Stomach (tissue), 9 donors: ENCODE measurements around the gene CFAP65. TPM values are rescaled to one million over a fixed set of nuclear protein-coding genes. Genes with fewer than 3 reads are reported as not detected.
A peak's percentile ranks its signal among the peaks of the same experiment; 100 is the strongest.

ENCODE experiments used
- DNase-seq, 2 donors: peaks; one replicate each; pipeline versions ENCODE4 v3.0.0 to v3.0.0-alpha.2; 2013 to 2019
- H3K27ac ChIP-seq, 5 donors: fragments of 200-600 bp in 4 of 5; sonication (generic) in 4 of 5; one replicate each; pipeline ENCODE4 v1.5.1; 2013 to 2019; ENCODE audit warnings: mild to moderate bottlenecking in 1 of 5, moderate library complexity in 1 of 5
- H3K27me3 ChIP-seq, 3 donors: fragments of 200-600 bp; sonication (generic); one replicate each; pipeline ENCODE4 v1.5.1; 2017 to 2019; ENCODE audit warnings: mixed run types in 1 of 3
- H3K36me3 ChIP-seq, 4 donors: fragments of 200-600 bp; sonication (generic); 1 replicate in 3 of 4; 2 replicates in 1 of 4; pipeline ENCODE4 v1.5.1; 2016 to 2019
- H3K4me1 ChIP-seq, 4 donors: fragments of 200-600 bp; sonication (generic); one replicate each; pipeline ENCODE4 v1.5.1; 2016 to 2019
- H3K4me3 ChIP-seq, 4 donors: fragments of 200-600 bp; sonication (generic) in 3 of 4; one replicate each; pipeline ENCODE4 v1.5.1; 2016 to 2019; ENCODE audit warnings: mild to moderate bottlenecking in 1 of 4
- H3K9me3 ChIP-seq, 4 donors: fragments of 200-600 bp; sonication (generic); one replicate each; pipeline ENCODE4 v1.5.1; 2016 to 2019
- CTCF ChIP-seq, 7 experiments: fragments of 450-650 bp in 4 of 7; fragments of 200-600 bp in 3 of 7; sonication (generic) in 3 of 7; IDR thresholded peaks; one replicate each; pipeline ENCODE4 v1.5.1; 2016 to 2019; ENCODE audit warnings: antibody characterized with exemption in 7 of 7, control low read depth in 2 of 7, mild to moderate bottlenecking in 1 of 7
- EP300 ChIP-seq: sonication (generic); formaldehyde crosslinking; IDR thresholded peaks from one replicate; pipeline ENCODE4 v1.6.1; 2017; ENCODE audit warnings: antibody characterized with exemption
- POLR2A ChIP-seq, 4 donors: fragments of 450-650 bp; IDR thresholded peaks; one replicate each; pipeline ENCODE4 v1.6.1; 2016; ENCODE audit warnings: antibody characterized with exemption in 4 of 4, control low read depth in 2 of 4, mild to moderate bottlenecking in 1 of 4, moderate library complexity in 1 of 4
- POLR2AphosphoS5 ChIP-seq, 3 donors: sonication (generic); formaldehyde crosslinking; IDR thresholded peaks; one replicate each; pipeline ENCODE4 v1.6.1; 2016; ENCODE audit warnings: antibody characterized with exemption in 3 of 3
- WGBS, 5 donors: extraction: QIAGEN DNeasy Blood & Tissue Kit in 3 of 5; methylation state at CpG; one replicate each; pipeline versions ENCODE4 v1.1.5 to v1.1.7; 2013 to 2018; 5-methylcytosine and 5-hydroxymethylcytosine counted together
- intact Hi-C: fragments of 100-400 bp; cut with DNase I; formaldehyde crosslinking; loops from one replicate; pipeline ENCODE4 v1.15.1; 2023; ENCODE audit warnings: low total_unique reads
- polyA plus RNA-seq, 3 donors: library from polyadenylated mRNA; stranded (reverse); fragments of 200-250 nt; gene quantifications; one replicate each; pipeline ENCODE4 v1.2.3, GENCODE V29; 2013
- total RNA-seq, 5 donors: library from RNA; depleted of rRNA; stranded (reverse); fragments of >200 nt; gene quantifications; one replicate each; pipeline versions ENCODE4 v1.1.0 to v1.2.3, GENCODE V29; 2014 to 2016
- donor health status: healthy with polysubstance abuse.
- donor health status: Bipolar disorder and iron deficiency.
- donor health status: healthy.

CFAP65 gene
- total and polyA plus RNA-seq, 8 donors = 0.10 to 2.6 TPM; not detected in 6

GRCh38 chr2:219042750-219043149 is 1.4 kb upstream of the CFAP65 start:
- no peaks in the 10 kb centered on the region for H3K36me3 ChIP-seq
- H3K9me3 ChIP-seq = no peaks in the 10 kb centered on the region
- intact Hi-C loops = no loop called here
- DNase-seq = peak in 1 of 2 donors; percentile 73
- H3K27ac ChIP-seq = no peak overlapping the region
- peaks cover 0 to 98% (median 17%) of the 10 kb centered on the region in 3 donors for H3K27me3 ChIP-seq
- TF ChIP-seq CTCF (IDR thresholded peaks at IDR 0.05) (no peak), EP300 (no peak), POLR2AphosphoS5 (IDR thresholded peaks at IDR 0.05) (no peak), POLR2A (IDR thresholded peaks at IDR 0.05) (no peak)
- no peak overlapping the region for H3K4me3 ChIP-seq
- 53 to 75% (median 65%) methylated on average over 2 of the region's 2 CpGs for WGBS, 5 donors
- peaks cover 5 to 24% (median 18%) of the 10 kb centered on the region in 4 donors for H3K4me1 ChIP-seq

- TF ChIP-seq EP300 = no peak
- TF ChIP-seq CTCF (IDR thresholded peaks at IDR 0.05) = no peak
- no peak for TF ChIP-seq POLR2AphosphoS5 (IDR thresholded peaks at IDR 0.05)
- TF ChIP-seq POLR2A (IDR thresholded peaks at IDR 0.05) = no peak
- WGBS, 5 donors = 80 to 92% (median 85%) methylated on average over 4 of the region's 4 CpGs
- Histone ChIP-seq H3K27ac (no peak overlapping the region), H3K4me3 (no peak overlapping the region), H3K36me3 (no peaks in the 10 kb centered on the region), H3K27me3 (peaks cover 0 to 98% (median 17%) of the 10 kb centered on the region in 3 donors), H3K4me1 (peaks cover 5 to 30% (median 22%) of the 10 kb centered on the region in 4 donors), H3K9me3 (no peaks in the 10 kb centered on the region)
- no peak for DNase-seq
- intact Hi-C loops = no loop called here
These were observed 841 bp upstream of the CFAP65 start for GRCh38 chr2:219042157-219042556.

- 5 to 33% (median 18%) methylated on average over 1 of the region's 1 CpG for WGBS, 5 donors
- peak overlapping the region in 2 of 5 donors; percentile 38 to 44 for H3K27ac ChIP-seq
- intact Hi-C loops = no loop called here
- H3K4me1 ChIP-seq = peaks cover 5 to 32% (median 22%) of the 10 kb centered on the region in 4 donors
- H3K4me3 ChIP-seq = no peak overlapping the region
- H3K36me3 ChIP-seq = no peaks in the 10 kb centered on the region
- TF ChIP-seq CTCF (IDR thresholded peaks at IDR 0.05) = no peak
- no peak for TF ChIP-seq EP300
- TF ChIP-seq POLR2A (IDR thresholded peaks at IDR 0.05) = no peak
- TF ChIP-seq POLR2AphosphoS5 (IDR thresholded peaks at IDR 0.05) = no peak
- H3K9me3 ChIP-seq = no peaks in the 10 kb centered on the region
- DNase-seq = no peak
- peaks cover 0 to 84% (median 8%) of the 10 kb centered on the region in 3 donors for H3K27me3 ChIP-seq
These were observed 2.7 kb downstream of the CFAP65 start for GRCh38 chr2:219038600-219038999.

- DNase-seq = peak; percentile 50 to 57
- intact Hi-C loops = no loop called here
These were observed 3.4 kb downstream of the CFAP65 start for GRCh38 chr2:219037783-219038499.

GRCh38 chr2:219035942-219036341 is 5.4 kb downstream of the CFAP65 start:
- peaks cover 0 to 81% (median 4%) of the 10 kb centered on the region in 3 donors for H3K27me3 ChIP-seq
- no peak for DNase-seq
- intact Hi-C loops = no loop called here
- no peak overlapping the region for H3K4me3 ChIP-seq
- H3K27ac ChIP-seq = no peak overlapping the region
- TF ChIP-seq POLR2AphosphoS5 (IDR thresholded peaks at IDR 0.05) (no peak), CTCF (IDR thresholded peaks at IDR 0.05) (no peak), POLR2A (IDR thresholded peaks at IDR 0.05) (no peak), EP300 (no peak)
- H3K9me3 ChIP-seq = no peaks in the 10 kb centered on the region
- peaks cover 5 to 20% (median 15%) of the 10 kb centered on the region in 4 donors for H3K4me1 ChIP-seq
- H3K36me3 ChIP-seq = no peaks in the 10 kb centered on the region
- 74 to 90% (median 88%) methylated on average over 2 of the region's 2 CpGs for WGBS, 5 donors

More at GRCh38 chr2:219037783-219038499, 3.4 kb downstream of the CFAP65 start:
- Histone ChIP-seq H3K27me3 (peaks cover 0 to 81% (median 8%) of the 10 kb centered on the region in 3 donors), H3K4me3 (no peak overlapping the region), H3K9me3 (no peaks in the 10 kb centered on the region), H3K4me1 (peaks cover 5 to 30% (median 22%) of the 10 kb centered on the region in 4 donors), H3K36me3 (no peaks in the 10 kb centered on the region), H3K27ac (peak overlapping the region in 2 of 5 donors; percentile 38 to 58)
- 22 to 35% (median 26%) methylated on average over 8 of the region's 8 CpGs for WGBS, 5 donors
- TF ChIP-seq EP300 (no peak), POLR2AphosphoS5 (IDR thresholded peaks at IDR 0.05) (peak in 2 of 3 donors; percentile 69 to 81)
